Fibroblast of skin of back (primary cell): Measurements from ENCODE around the gene PROCA1.
A peak's percentile ranks its signal among the peaks of the same experiment; 100 is the strongest.
"Not testable (repeated sequence)": the region's sequence is repeated elsewhere in the genome, so short reads cannot be mapped to it uniquely, and the experiment has no call there.

Source experiments
- DNase-seq: peaks from one replicate; pipeline ENCODE4 v3.0.0-alpha.2; 2013

Gene PROCA1

GRCh38 chr17:28725660-28726225 lies 14.1 kb upstream of the PROCA1 start:
- DNase-seq = peak; percentile 81

- peak; percentile 42 for DNase-seq
Measured at GRCh38 chr17:28725166-28725659, 13.5 kb upstream of the PROCA1 start.

GRCh38 chr17:28724500-28725165 lies 12.9 kb upstream of the PROCA1 start:
- DNase-seq = no peak

GRCh38 chr17:28723836-28724499 lies 12.3 kb upstream of the PROCA1 start:
- not testable (repeated sequence) for DNase-seq

- no peak for DNase-seq
Measured at GRCh38 chr17:28723159-28723835, 11.6 kb upstream of the PROCA1 start.

DNA sequence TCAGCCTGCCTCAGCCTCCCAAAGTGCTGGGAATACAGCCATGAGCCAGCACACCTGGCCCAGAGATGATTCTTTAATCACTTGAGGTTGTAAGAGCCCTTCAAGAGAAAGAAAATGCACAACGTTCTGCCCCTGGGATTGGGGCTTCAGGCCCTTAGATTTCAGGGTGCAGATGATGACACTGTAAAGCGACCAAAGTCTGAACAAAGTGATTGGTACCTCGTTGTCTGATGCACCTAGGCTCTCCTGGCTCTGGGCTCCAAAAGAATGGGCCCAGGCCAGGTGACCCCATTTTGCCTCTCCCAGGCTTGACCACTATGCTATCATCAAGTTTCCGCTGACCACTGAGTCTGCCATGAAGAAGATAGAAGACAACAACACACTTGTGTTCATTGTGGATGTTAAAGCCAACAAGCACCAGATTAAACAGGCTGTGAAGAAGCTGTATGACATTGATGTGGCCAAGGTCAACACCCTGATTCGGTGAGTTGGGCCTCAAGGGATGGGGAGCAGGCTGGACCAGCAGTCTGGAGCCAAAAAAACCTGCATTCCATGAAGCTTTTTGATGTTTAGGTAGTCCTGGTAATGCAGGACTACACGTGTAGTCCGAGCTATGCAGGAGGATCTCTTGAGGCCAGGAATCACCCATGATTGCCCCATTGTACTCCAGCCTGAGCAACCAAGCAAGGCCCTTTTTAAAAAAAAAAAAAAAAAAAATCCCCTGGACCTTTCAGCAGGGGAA lies 10.9 kb upstream of the PROCA1 start:
- DNase-seq = no peak

GRCh38 chr17:28720997-28721329 lies 9.3 kb upstream of the PROCA1 start:
- DNase-seq = not testable (repeated sequence)

- no peak for DNase-seq
Measured at GRCh38 chr17:28720247-28720996, 8.7 kb upstream of the PROCA1 start.

DNA sequence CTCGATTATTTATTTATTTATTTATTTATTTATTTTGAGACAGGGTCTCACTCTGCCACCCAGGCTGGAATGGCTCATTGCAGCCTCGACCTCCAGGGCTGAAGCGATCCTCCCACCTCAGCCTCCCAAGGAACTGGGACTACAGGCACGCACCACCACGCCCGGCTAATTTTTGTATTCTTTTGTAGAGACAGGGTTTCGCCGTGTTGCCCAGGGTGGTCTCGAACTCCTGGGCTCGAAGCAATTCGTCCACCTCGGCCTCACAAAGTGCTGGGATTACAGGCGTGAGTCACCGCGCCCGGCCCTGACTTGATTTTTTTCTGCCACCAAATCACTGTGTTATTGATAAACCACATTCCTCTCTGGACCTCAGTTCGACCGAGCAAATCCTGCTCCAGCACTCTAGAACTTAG lies 7.3 kb upstream of the PROCA1 start:
- DNase-seq = no peak

- peak; percentile 64 for DNase-seq
Measured at GRCh38 chr17:28718333-28719020, 6.8 kb upstream of the PROCA1 start.

DNA sequence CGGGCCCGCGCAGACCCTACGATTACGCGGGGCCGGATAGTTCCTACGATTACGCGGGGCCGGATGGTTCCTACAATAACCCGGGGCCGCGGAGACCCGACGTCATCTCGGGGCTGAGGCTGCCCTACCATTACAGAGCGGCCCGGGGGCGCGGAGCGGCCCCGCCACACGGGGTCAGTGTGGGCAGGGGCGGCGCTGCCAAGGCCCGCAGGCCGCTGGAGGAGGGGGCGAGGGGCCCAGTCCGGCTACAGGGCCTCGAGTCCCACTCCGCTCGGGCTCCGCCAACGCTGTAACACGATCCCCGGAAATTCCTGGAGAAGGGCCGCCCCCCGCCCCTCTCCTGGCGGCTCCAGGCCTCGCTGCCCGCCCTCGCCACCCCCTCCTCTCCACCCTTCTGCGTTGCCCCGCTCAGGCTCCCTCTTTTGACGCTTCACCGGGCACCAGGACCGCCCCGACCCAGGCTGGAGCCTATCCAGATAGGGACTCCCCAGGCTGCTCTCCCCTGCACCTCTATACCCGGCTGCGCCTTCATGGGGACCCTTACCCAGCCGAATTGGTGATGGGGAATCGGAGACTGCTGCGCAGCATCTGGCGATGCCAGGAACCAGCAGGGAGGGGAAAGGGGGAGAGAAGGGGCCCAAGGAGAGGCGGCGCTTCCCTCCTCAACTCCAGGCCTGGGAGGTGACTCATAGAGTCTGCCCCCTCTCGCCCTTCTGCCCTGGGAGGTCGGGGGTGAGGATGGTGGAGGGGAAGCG lies 6.1 kb upstream of the PROCA1 start, which contains the start of gene RAB34:
Gene RAB34 (minus strand): TSS at position 291 of the 755 bp plus-strand sequence. CDS start 602 bp downstream, outside the sequence.
- peak; percentile 94 for DNase-seq

DNA sequence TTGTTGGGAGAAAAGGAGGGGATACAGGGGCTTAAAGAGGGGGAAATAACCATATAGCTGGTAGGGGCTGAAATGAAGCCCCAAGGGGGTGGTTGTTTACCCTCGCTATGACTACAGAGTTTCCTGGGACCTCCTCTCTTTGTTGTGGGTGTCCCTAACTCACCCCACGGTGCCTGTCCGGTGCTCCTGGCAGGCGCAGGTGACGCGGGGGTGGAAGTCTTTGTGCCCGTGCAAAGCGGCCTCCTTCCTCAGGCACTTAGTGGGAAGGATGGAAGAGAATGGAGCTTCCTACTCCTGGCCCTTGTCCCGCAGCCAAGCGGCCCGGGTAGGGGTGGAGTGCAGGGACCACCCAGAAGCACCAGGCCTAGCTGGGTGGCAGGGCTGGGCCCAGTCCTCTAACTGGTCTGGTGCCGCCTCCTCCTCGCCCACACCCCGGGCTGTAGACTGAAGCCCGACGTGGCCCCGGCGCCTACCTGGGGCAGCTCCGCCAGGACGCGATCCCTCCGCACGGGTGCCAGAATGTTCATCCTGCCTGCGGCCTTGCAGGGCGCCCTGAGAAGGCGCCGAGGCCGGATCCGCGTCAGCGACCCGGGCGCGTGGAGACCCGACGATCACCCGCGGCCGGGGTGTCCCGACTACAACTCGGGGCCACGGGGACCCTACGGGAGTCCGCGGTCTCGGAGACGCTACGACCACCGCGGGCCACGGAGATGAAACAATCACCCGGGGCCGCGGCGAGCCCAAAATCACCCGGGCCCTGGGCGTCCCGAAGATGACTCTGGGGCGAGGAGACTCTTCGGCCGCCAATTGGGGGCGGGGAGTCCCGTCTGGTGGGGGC lies 5.3 kb upstream of the PROCA1 start:
- DNase-seq = peak; percentile 37

- DNase-seq = no peak
Measured at GRCh38 chr17:28715217-28715616, 3.5 kb upstream of the PROCA1 start.

GRCh38 chr17:28714281-28714680 lies 2.6 kb upstream of the PROCA1 start:
- no peak for DNase-seq

DNA sequence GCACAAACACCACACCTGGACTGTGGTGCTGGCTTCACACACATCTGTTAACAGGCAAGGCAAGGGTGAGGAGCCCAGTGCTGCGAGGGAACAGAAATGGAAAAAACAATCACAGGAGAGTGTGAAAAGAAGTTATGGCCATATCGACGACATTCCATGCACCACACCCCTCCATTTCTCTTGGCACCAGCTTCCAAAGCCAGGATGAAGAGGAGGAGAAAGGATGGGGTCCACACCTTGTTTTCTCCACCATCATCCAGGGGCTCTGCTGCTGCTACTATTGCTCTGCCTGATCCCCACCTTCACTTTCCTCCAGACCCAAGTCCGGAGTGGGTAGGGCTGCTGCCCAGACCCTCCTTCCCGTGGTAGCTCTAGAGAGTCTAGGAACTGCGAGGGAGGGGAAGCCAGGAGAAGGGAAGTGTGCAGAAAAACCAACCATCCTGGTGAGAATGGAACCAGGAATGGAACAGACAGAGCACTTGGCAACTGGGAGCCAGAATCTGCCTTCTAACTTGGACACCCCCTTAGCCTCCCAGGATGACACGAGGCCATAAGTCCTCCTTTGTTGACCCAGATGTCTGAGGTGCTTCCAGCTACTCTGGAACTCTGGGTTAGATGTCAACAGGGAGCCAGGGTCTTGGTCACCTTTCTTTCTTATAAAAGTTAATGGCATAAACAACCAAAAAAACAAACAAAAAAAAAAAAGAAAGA lies 1.2 kb upstream of the PROCA1 start:
- DNase-seq = no peak

DNA sequence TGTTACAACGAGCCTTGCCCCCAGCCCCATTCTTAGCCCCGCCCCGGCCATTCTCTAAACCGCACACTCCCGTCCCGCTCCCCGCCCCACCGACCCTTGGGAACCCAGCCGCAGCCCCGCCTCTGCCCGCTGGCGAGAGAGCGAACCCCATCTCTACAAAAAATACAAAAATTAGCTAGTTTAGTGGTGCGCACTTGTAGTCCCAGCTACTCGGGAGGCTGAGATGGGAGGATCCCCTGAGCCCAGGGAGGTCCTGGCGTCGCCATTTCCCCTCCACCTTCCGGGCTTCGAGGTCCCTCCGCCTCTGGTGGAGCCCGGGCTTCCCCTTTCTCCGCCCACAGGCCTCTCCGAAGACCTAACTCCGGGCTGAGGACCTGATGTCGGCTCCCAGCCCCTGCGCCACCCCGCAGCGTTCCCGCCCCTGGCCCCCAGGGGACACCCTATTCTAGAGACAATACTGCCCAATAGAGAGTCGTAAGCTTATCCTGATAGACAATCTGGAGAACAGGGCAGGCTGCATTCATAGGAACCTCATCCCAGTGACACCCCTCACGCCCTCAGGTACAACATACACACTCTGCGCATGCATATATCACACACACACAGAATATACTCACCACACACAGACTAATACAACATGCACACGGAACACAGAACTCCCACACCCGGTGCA lies 480 bp upstream of the PROCA1 start:
- DNase-seq = peak; percentile 46

DNA sequence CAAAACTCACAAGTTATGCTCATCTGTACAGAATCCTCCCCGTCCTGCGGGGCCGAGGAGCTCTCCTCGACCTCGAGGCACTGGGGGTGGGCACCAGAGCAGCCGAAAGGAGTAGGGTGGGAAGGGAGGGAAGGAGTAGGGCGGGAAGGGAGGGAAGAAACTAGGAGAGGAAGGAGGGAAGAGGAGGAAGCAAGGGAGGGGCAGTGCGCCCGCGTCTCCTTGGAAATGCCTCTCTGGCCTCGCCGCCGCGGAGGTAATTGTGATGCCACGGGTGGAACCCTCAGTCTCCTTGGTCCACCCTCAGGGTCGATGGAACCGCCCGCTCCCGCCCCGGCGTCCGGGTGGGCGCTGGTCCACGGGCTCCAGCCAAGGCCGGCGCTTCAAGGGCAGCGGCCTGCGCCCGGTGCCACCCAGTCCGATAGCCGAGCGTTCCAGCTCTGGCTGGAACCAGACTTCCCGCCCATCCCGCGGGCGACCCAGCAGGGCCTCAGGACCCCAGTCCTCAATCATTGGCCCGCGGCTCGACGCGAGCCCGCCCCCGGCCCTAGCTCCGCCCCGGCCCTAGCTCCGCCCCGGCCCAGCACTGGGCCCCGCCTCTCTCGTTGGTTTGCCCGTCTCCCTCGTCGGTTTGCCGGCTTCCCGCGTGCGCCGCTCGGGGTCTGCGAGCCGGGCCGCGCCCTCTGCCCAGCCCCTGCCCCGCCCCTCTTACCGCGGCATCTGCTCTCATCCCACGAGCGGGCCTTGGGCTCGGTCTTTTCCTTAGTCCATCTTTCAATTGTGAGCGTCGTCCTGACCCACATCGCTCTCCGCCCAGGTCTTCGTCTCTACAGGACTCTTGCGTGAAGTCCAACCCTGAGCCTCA lies 596 bp downstream of the PROCA1 start:
- DNase-seq = peak; percentile 92
